Central memory CD4-positive, alpha-beta T cell (primary cell): ENCODE measurements around the gene LGI2.

Source experiments
- DNase-seq: peaks from one replicate; pipeline ENCODE4 v3.0.0; 2022

LGI2 gene

DNA sequence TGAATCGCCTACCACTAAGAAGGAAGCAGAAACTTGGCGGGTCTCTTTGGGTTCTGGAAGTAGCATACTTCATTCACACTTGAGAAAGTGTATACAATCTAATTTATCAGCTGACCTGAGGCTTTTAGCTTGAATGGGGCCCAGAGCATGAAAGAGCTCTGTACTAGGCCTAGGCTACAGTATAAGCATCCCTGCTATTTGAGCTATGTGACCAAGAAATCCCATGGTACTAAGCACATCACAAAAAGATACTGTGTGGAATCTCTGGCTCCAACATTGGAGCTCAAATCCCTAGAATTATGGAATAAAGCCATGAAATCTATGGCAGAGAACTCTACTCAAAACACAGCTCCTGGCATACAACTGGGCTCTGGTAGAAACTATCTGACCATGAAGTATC, 74.0 kb downstream of the LGI2 start:
- no peak for DNase-seq

- DNase-seq = no peak
Measured at GRCh38 chr4:24956091-24956490, 74.7 kb downstream of the LGI2 start.

DNA sequence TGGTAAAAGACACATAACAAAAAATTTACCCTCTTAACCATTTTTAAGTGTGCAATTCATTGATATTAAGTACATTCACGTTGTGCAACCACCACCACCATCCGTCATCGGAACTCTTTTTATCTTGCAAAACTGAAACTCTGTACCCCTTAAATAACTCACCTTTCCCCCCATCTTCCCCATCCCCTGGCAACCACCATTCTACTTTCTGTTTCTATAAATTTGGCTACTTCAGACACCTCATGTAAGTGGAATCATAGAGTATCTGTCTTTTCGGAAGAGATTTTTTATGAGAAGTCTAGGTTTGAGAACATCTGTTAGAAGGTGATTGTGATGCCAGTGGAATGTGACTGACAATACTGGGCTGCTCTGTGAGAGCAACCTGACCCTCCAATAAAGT, 78.1 kb downstream of the LGI2 start:
- DNase-seq = no peak

DNA sequence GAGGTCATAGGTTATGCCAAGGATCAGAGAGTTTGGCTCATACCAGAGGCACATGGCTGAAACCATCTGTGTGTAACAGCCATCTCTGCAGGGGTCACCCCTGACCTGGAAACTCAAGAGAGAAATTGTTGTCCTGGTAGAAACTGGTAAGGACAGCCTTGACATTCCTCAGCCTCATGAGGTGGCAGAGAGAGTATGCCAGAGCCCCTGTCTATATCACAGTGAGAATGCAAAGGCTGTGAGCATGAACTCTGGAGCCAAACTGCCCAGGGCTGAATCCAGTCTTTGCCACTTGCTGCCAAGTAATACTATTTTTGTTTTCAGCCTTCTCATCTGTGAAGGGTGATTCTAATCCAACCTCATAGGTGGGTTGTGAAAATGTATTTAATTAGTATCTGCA, 80.8 kb downstream of the LGI2 start:
- DNase-seq = no peak
